GM21423 (cell line): ENCODE data around the gene NUDCD2.
A peak's percentile ranks its signal among the peaks of the same experiment; 100 is the strongest.
"Not testable (repeated sequence)": the region's sequence is repeated elsewhere in the genome, so short reads cannot be mapped to it uniquely, and the experiment has no call there.

Experiments
- ATAC-seq: cut with Tn5 transposase; IDR thresholded peaks from one replicate; pipeline ENCODE4 v1.9.1; 2021; ENCODE audit warnings: mild to moderate bottlenecking, moderate library complexity; ENCODE audit not compliant: unreplicated experiment

NUDCD2 gene

GRCh38 chr5:163434401-163434866, 25.5 kb downstream of the NUDCD2 start:
- ATAC-seq, result no peak

GRCh38 chr5:163433271-163433670, 26.6 kb downstream of the NUDCD2 start:
- no peak for ATAC-seq

GRCh38 chr5:163432544-163432943, 27.4 kb downstream of the NUDCD2 start:
- no peak for ATAC-seq

- not testable (repeated sequence) for ATAC-seq
Measured at GRCh38 chr5:163426128-163426527, 33.8 kb downstream of the NUDCD2 start.

GRCh38 chr5:163424836-163425235, 35.1 kb downstream of the NUDCD2 start:
- ATAC-seq, result no peak

GRCh38 chr5:163415673-163416072, 44.2 kb downstream of the NUDCD2 start:
- ATAC-seq, result not testable (repeated sequence)

GRCh38 chr5:163410505-163410904, 49.4 kb downstream of the NUDCD2 start:
- no peak for ATAC-seq

- no peak for ATAC-seq
Measured at GRCh38 chr5:163409384-163409783, 50.5 kb downstream of the NUDCD2 start.

- peak; percentile 71 for ATAC-seq
Measured at GRCh38 chr5:163408311-163408923, 51.5 kb downstream of the NUDCD2 start.

GRCh38 chr5:163407034-163407655, 52.8 kb downstream of the NUDCD2 start:
- peak; percentile 79 for ATAC-seq

- no peak for ATAC-seq
Measured at GRCh38 chr5:163404364-163405173, 55.3 kb downstream of the NUDCD2 start.

- ATAC-seq, result no peak
Measured at GRCh38 chr5:163402007-163402406, 57.9 kb downstream of the NUDCD2 start.

- ATAC-seq, result no peak
Measured at GRCh38 chr5:163401271-163401670, 58.6 kb downstream of the NUDCD2 start.

GRCh38 chr5:163399923-163400322, 60.0 kb downstream of the NUDCD2 start:
- no peak for ATAC-seq

- no peak for ATAC-seq
Measured at GRCh38 chr5:163397354-163397753, 62.5 kb downstream of the NUDCD2 start.

GRCh38 chr5:163396818-163397340, 63.0 kb downstream of the NUDCD2 start:
- not testable (repeated sequence) for ATAC-seq
